A549 (cell line): ENCODE results near the gene ENO4. TPM values are rescaled to one million over a fixed set of nuclear protein-coding genes. Genes with fewer than 3 reads are reported as not detected.

Experiments
- ATAC-seq, 2 experiments: fragments of 200-7000 bp in 1 of 2; fragments of >200 bp in 1 of 2; cut with Nextera tagmentation in 1 of 2; cut with Tn5 transposase in 1 of 2; 3 replicates each; pipeline versions ENCODE4 v1.8.0 to v1.9.1; 2018 to 2020; ENCODE audit warnings: mild to moderate bottlenecking in 1 of 2, moderate library complexity in 1 of 2
- CTCF ChIA-PET: fragments of 300-600 bp; sonication (Branson Sonifier 250); formaldehyde crosslinking; extraction: SDS; loops from one replicate; lab custom pipeline; 2021; ENCODE audit warnings: antibody characterized with exemption, inconsistent platforms; lab: Yijun Ruan, JAX
- POLR2A ChIA-PET: fragments of 350-600 bp; formaldehyde crosslinking; extraction: SDS; loops from one replicate; lab custom pipeline; 2021; ENCODE audit warnings: antibody characterized with exemption, inconsistent platforms; lab: Yijun Ruan, JAX
- DNase-seq, 2 experiments: peaks; one replicate each; pipeline versions ENCODE4 v3.0.0 to v3.0.0-alpha.2; 2011 to 2016; ENCODE audit warnings: low read depth in 1 of 2, low spot score in 1 of 2
- FAIRE-seq: peaks from 2 replicates; lab custom pipeline; 2011; peaks lifted over from hg19 to GRCh38; lab: Jason Lieb, UNC
- H3K27ac ChIP-seq, 2 experiments: fragments of >200 bp; sonication (Bioruptor Twin); formaldehyde crosslinking; 3 replicates each; pipeline ENCODE4 v1.5.1; 2016 to 2017
- H3K4me1 ChIP-seq: fragments of >200 bp; sonication (Bioruptor Twin); formaldehyde crosslinking; 3 replicates; pipeline ENCODE4 v1.6.1; 2016
- H3K4me2 ChIP-seq: fragments of >200 bp; sonication (Bioruptor Twin); formaldehyde crosslinking; 3 replicates; pipeline ENCODE4 v1.6.1; 2016
- H3K4me3 ChIP-seq: fragments of >200 bp; sonication (Bioruptor Twin); formaldehyde crosslinking; 3 replicates; pipeline ENCODE4 v1.5.1; 2016
- H3K9me3 ChIP-seq: fragments of >200 bp; sonication (Bioruptor Twin); formaldehyde crosslinking; 3 replicates; pipeline ENCODE4 v1.6.1; 2016
- BCL3 ChIP-seq: fragments of >200 bp; sonication (Bioruptor Twin); formaldehyde crosslinking; IDR thresholded peaks from 3 replicates; pipeline ENCODE4 v1.6.1; 2016
- CBX2 ChIP-seq: fragments of 200-600 bp; sonication (generic); IDR thresholded peaks from 2 replicates; pipeline ENCODE4 v1.6.1; 2016; ENCODE audit warnings: low read depth, mild to moderate bottlenecking, borderline replicate concordance
- CBX8 ChIP-seq: fragments of 200-600 bp; sonication (generic); IDR thresholded peaks from 2 replicates; pipeline ENCODE4 v1.6.1; 2016
- CHD4 ChIP-seq: fragments of 200-600 bp; sonication (generic); IDR thresholded peaks from 2 replicates; pipeline ENCODE4 v1.6.1; 2016; ENCODE audit warnings: antibody characterized with exemption, mild to moderate bottlenecking, borderline replicate concordance
- EHF ChIP-seq: fragments of 250-450 bp; sonication (Bioruptor Pico); IDR thresholded peaks from 2 replicates; pipeline ENCODE4 v1.5.0; 2020; ENCODE audit warnings: mild to moderate bottlenecking
- EHMT2 ChIP-seq: fragments of 200-600 bp; sonication (generic); IDR thresholded peaks from 2 replicates; pipeline ENCODE4 v1.6.1; 2016; ENCODE audit warnings: antibody characterized with exemption, low read depth, mild to moderate bottlenecking, moderate library complexity
- EP300 ChIP-seq, 2 experiments: fragments of >200 bp; sonication (Bioruptor Twin); formaldehyde crosslinking; IDR thresholded peaks; 2 replicates in 1 of 2; 3 replicates in 1 of 2; pipeline ENCODE4 v1.6.1; 2016 to 2017
- ESRRA ChIP-seq: fragments of 150-350 bp; IDR thresholded peaks from 2 replicates; pipeline ENCODE4 v1.6.1; 2014; ENCODE audit warnings: mild to moderate bottlenecking, low read length, borderline replicate concordance
- FOSL2 ChIP-seq, 2 experiments: fragments of 450-650 bp in 1 of 2; fragments of >200 bp in 1 of 2; sonication (Bioruptor Twin) in 1 of 2; formaldehyde crosslinking; IDR thresholded peaks; 2 replicates each; pipeline versions ENCODE4 v1.5.0 to v1.6.1; 2016 to 2020; ENCODE audit warnings: mild to moderate bottlenecking in 1 of 2, moderate library complexity in 1 of 2
- GATA3 ChIP-seq: IDR thresholded peaks from 2 replicates; pipeline ENCODE4 v1.6.1; 2012; ENCODE audit warnings: borderline replicate concordance
- HDAC2 ChIP-seq: fragments of 200-600 bp; sonication (generic); IDR thresholded peaks from 2 replicates; pipeline ENCODE4 v1.6.1; 2016
- HEYL ChIP-seq: fragments of 250-450 bp; sonication (Bioruptor Pico); IDR thresholded peaks from 2 replicates; pipeline ENCODE4 v1.8.0; 2021; ENCODE audit warnings: mild to moderate bottlenecking, moderate library complexity
- HMGXB4 ChIP-seq: fragments of 250-450 bp; sonication (Bioruptor Pico); IDR thresholded peaks from 2 replicates; pipeline ENCODE4 v1.5.0; 2021; ENCODE audit warnings: mild to moderate bottlenecking, moderate library complexity, borderline replicate concordance
- HOXA7 ChIP-seq: fragments of 250-450 bp; sonication (Bioruptor Pico); IDR thresholded peaks from 2 replicates; pipeline ENCODE4 v1.5.0; 2020; ENCODE audit warnings: mild to moderate bottlenecking, moderate library complexity
- HOXB13 ChIP-seq: fragments of 250-450 bp; sonication (Bioruptor Pico); IDR thresholded peaks from 2 replicates; pipeline ENCODE4 v1.5.0; 2020; ENCODE audit warnings: low read depth, mild to moderate bottlenecking, moderate library complexity
- KDM1A ChIP-seq: fragments of 200-600 bp; sonication (generic); IDR thresholded peaks from 2 replicates; pipeline ENCODE4 v1.6.1; 2016; ENCODE audit warnings: low read depth, mild to moderate bottlenecking
- MAFK ChIP-seq: fragments of 450-650 bp; IDR thresholded peaks from 2 replicates; pipeline ENCODE4 v1.6.1; 2014; ENCODE audit not compliant: partially characterized antibody
- NR3C1 ChIP-seq: fragments of >200 bp; sonication (Bioruptor Twin); formaldehyde crosslinking; IDR thresholded peaks from 3 replicates; pipeline ENCODE4 v1.6.1; 2017
- RAD21 ChIP-seq, 2 experiments: fragments of >200 bp in 1 of 2; sonication (Bioruptor Twin) in 1 of 2; formaldehyde crosslinking in 1 of 2; IDR thresholded peaks in 1 of 2; conservative IDR thresholded peaks in 1 of 2; 2 replicates in 1 of 2; 3 replicates in 1 of 2; pipeline ENCODE4 v1.6.1; 2012 to 2018; ENCODE audit warnings: inconsistent platforms in 1 of 2
- RARB ChIP-seq: fragments of 250-450 bp; sonication (Bioruptor Pico); IDR thresholded peaks from 2 replicates; pipeline ENCODE4 v1.8.0; 2021; ENCODE audit warnings: mild to moderate bottlenecking, moderate library complexity
- RNF2 ChIP-seq: fragments of 200-600 bp; sonication (generic); IDR thresholded peaks from 2 replicates; pipeline ENCODE4 v1.6.1; 2016; ENCODE audit warnings: low read depth, mild to moderate bottlenecking, antibody characterized with exemption, moderate library complexity, borderline replicate concordance
- TFCP2L1 ChIP-seq: fragments of 250-450 bp; sonication (Bioruptor Pico); IDR thresholded peaks from 2 replicates; pipeline ENCODE4 v1.5.0; 2021; ENCODE audit warnings: mild to moderate bottlenecking
- TP53 ChIP-seq: fragments of 250-450 bp; sonication (Bioruptor Pico); IDR thresholded peaks from 2 replicates; pipeline ENCODE4 v1.5.0; 2021; ENCODE audit warnings: mild to moderate bottlenecking, moderate library complexity
- ZNF302 ChIP-seq: fragments of 250-450 bp; sonication (Bioruptor Pico); IDR thresholded peaks from 2 replicates; pipeline ENCODE4 v1.9.0; 2021; ENCODE audit warnings: inconsistent platforms, mild to moderate bottlenecking, moderate library complexity
- WGBS: methylation state at CpG from one replicate; pipeline ENCODE4 v1.1.6; 2017; ENCODE audit errors: missing lambda C conversion rate; 5-methylcytosine and 5-hydroxymethylcytosine counted together
- polyA plus RNA-seq, 4 experiments: library from polyadenylated mRNA; depleted of rRNA in 3 of 4; stranded (reverse); fragments of >200 nt; fragmentation: RNase III in 1 of 4; extraction: RNeasy Plus Mini Kit Qiagen cat#74134 plus additional on column Dnase treatment in 1 of 4; gene quantifications; 2 replicates in 3 of 4; 3 replicates in 1 of 4; pipeline ENCODE4 v1.2.3, GENCODE V29; 2011 to 2017

Gene ENO4
- polyA plus RNA-seq, 2 of the 4 experiments (the other 2 are of a cell fraction): 0.39 to 0.47 TPM

- Histone ChIP-seq H3K4me3 (peak overlapping the region; percentile 82), H3K27ac (peak overlapping the region; percentile 85 to 94), H3K9me3 (no peaks in the 10 kb centered on the region), H3K4me2 (peak overlapping the region; percentile 88), H3K4me1 (peaks cover 14% of the 10 kb centered on the region)
- ATAC-seq (peak in 1 of 2 experiments; percentile 20; a peak in 3 of 6 replicates), DNase-seq (no peak), FAIRE-seq (no peak)
- WGBS: 41% methylated on average over 10 of the region's 10 CpGs
- POLR2A ChIA-PET: interaction anchor here (1.3 kb wide), 1 partner anchor 38 kb away, joined by 8 read pairs; no protein-coding TSS in a partner anchor
- CTCF ChIA-PET: interaction anchor here (1.0 to 2.3 kb wide), 5 partner anchors 41 to 325 kb away, joined by 3 to 10 read pairs (median 4); no protein-coding TSS in a partner anchor
- TF ChIP-seq ESRRA (no peak), RARB (CRISPR knock-in tag) (no peak), RAD21 (conservative IDR thresholded peaks at IDR 0.05 in 1 of 2, IDR thresholded peaks at IDR 0.05 in 1 of 2) (no peak), EP300 (IDR thresholded peaks at IDR 0.05) (no peak), HOXA7 (CRISPR knock-in tag) (no peak), KDM1A (no peak), CHD4 (no peak), BCL3 (no peak), CBX2 (no peak), EHMT2 (no peak), TFCP2L1 (CRISPR knock-in tag) (no peak), RNF2 (no peak), NR3C1 (no peak), ZNF302 (CRISPR knock-in tag) (no peak), HDAC2 (no peak), CBX8 (no peak), FOSL2 (IDR thresholded peaks at IDR 0.05) (no peak), FOSL2 (CRISPR knock-in tag; IDR thresholded peaks at IDR 0.05) (no peak), MAFK (no peak)
Observed at GRCh38 chr10:116850058-116850611, 836 bp downstream of the ENO4 start.

- H3K4me2 ChIP-seq: no peak overlapping the region
- TF ChIP-seq EHMT2: no peak
- TF ChIP-seq MAFK: no peak
- TF ChIP-seq EHF (CRISPR knock-in tag): no peak
- TF ChIP-seq GATA3: no peak
- TF ChIP-seq EP300 (IDR thresholded peaks at IDR 0.05): no peak
- POLR2A ChIA-PET: no interaction called here
- CTCF ChIA-PET: interaction anchor here (1.0 to 1.2 kb wide), 3 partner anchors 12 to 364 kb away, joined by 3 read pairs; no protein-coding TSS in a partner anchor
- H3K4me1 ChIP-seq: peaks cover 14% of the 10 kb centered on the region
- H3K9me3 ChIP-seq: no peaks in the 10 kb centered on the region
- no peak overlapping the region for H3K27ac ChIP-seq
- ATAC-seq (no peak), DNase-seq (no peak), FAIRE-seq (no peak)
- no peak overlapping the region for H3K4me3 ChIP-seq
- WGBS: 50% methylated on average over 1 of the region's 1 CpG
Observed at GRCh38 chr10:116852246-116852645, 2.9 kb downstream of the ENO4 start.

GRCh38 chr10:116853287-116853686 lies 4.0 kb downstream of the ENO4 start:
- DNase-seq (no peak), ATAC-seq (no peak)
- ChIA-PET CTCF (interaction anchor here (1.0 to 1.2 kb wide), 3 partner anchors 13 to 363 kb away, joined by 3 read pairs; no protein-coding TSS in a partner anchor), POLR2A (no interaction called here)
- Histone ChIP-seq H3K9me3 (peaks cover 9% of the 10 kb centered on the region; the same call in 1 of the 3 replicates), H3K4me1 (peaks cover 10% of the 10 kb centered on the region), H3K27ac (no peak overlapping the region)
- 61% methylated on average over 4 of the region's 4 CpGs for WGBS
- TF ChIP-seq TP53 (CRISPR knock-in tag) (no peak), HOXB13 (CRISPR knock-in tag) (no peak), HEYL (CRISPR knock-in tag) (no peak), CBX2 (no peak), HMGXB4 (no peak)
- TF ChIP-seq, all 56 proteins: peak for 0
- FAIRE-seq: no peak
- no peak overlapping the region for H3K4me3 ChIP-seq
- no peak overlapping the region for H3K4me2 ChIP-seq
